Measurements from ENCODE around the gene KDM3B.
A peak's percentile ranks its signal among the peaks of the same experiment; 100 is the strongest.

KDM3B gene

GRCh38 chr5:138391859-138392386, 39.4 kb downstream of the KDM3B start:
- DNase-seq (ENCODE audit: low read depth, low spot score) = peak; percentile 75

- DNase-seq (ENCODE audit: low read depth, low spot score) = no peak
Observed at GRCh38 chr5:138402640-138403039, 50.2 kb downstream of the KDM3B start.

- no peak for DNase-seq (ENCODE audit: low read depth, low spot score)
Observed at GRCh38 chr5:138408023-138408422, 55.5 kb downstream of the KDM3B start.

GRCh38 chr5:138410996-138411640, 58.6 kb downstream of the KDM3B start:
- DNase-seq (ENCODE audit: low read depth, low spot score) = peak; percentile 44

GRCh38 chr5:138418444-138418843, 66.0 kb downstream of the KDM3B start:
- no peak for DNase-seq (ENCODE audit: low read depth, low spot score)

- no peak for DNase-seq (ENCODE audit: low read depth, low spot score)
Observed at GRCh38 chr5:138425079-138425478, 72.6 kb downstream of the KDM3B start.

GRCh38 chr5:138435943-138436342, 83.5 kb downstream of the KDM3B start:
- no peak for DNase-seq (ENCODE audit: low read depth, low spot score)

GRCh38 chr5:138438003-138438723, 85.7 kb downstream of the KDM3B start:
- no peak for DNase-seq (ENCODE audit: low read depth, low spot score)

GRCh38 chr5:138438724-138439476, 86.4 kb downstream of the KDM3B start, which contains the start of gene REEP2:
REEP2 (plus strand) TSS chr5:138439057; CDS start chr5:138439209, 152 bp downstream.
- DNase-seq (ENCODE audit: low read depth, low spot score) = peak; percentile 87

- peak; percentile 48 for DNase-seq (ENCODE audit: low read depth, low spot score)
Observed at GRCh38 chr5:138439477-138440158, 87.1 kb downstream of the KDM3B start.

GRCh38 chr5:138440159-138441073, 87.9 kb downstream of the KDM3B start:
- DNase-seq (ENCODE audit: low read depth, low spot score) = peak; percentile 11

- no peak for DNase-seq (ENCODE audit: low read depth, low spot score)
Observed at GRCh38 chr5:138441221-138441620, 88.7 kb downstream of the KDM3B start.

GRCh38 chr5:138444078-138444773, 91.7 kb downstream of the KDM3B start:
- no peak for DNase-seq (ENCODE audit: low read depth, low spot score)

- no peak for DNase-seq (ENCODE audit: low read depth, low spot score)
Observed at GRCh38 chr5:138444774-138445546, 92.5 kb downstream of the KDM3B start.

GRCh38 chr5:138445547-138446271, 93.2 kb downstream of the KDM3B start:
- DNase-seq (ENCODE audit: low read depth, low spot score) = no peak

GRCh38 chr5:138448070-138448469, 95.6 kb downstream of the KDM3B start:
- DNase-seq (ENCODE audit: low read depth, low spot score) = no peak

GRCh38 chr5:138448481-138449398, 96.3 kb downstream of the KDM3B start:
- peak; percentile 85 for DNase-seq (ENCODE audit: low read depth, low spot score)

All from astrocyte of the hippocampus (primary cell).